Measurements from ENCODE around the gene RPL7L1. TPM values are rescaled to one million over a fixed set of nuclear protein-coding genes. Genes with fewer than 3 reads are reported as not detected.
"Not testable (repeated sequence)": the region's sequence is repeated elsewhere in the genome, so short reads cannot be mapped to it uniquely, and the experiment has no call there.

The RPL7L1 gene
- total RNA-seq, 2 experiments from 2014 or later, result 205 to 206 TPM

DNA sequence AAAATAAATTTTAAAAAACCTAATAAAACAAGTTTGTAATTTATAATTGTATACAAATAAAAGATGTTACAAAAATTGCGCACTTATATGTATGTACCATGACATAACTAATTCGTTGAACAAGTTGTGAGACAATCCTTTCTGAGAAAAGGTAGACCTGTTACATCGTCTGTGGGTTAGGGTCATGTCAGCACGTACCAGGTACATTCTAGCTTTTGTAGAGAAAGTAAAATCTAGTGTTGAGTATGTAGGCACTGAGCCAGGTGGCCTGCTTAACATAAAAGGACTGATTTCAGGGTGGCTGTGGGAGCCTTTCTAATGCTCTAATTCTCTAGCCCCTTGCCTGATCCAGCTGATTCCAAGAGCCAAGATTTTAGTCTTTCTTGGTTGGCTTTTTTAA is 10.4 kb downstream of the RPL7L1 start:
- ChIA-PET CTCF (interaction anchor here (2.2 kb wide), 1 partner anchor 10 kb away, joined by 13 read pairs; the partner anchor contains the start of gene RPL7L1), POLR2A (interaction anchor here (0.5 to 1.8 kb wide), 4 partner anchors 9 to 144 kb away, joined by 3 to 7 read pairs (median 4); partner anchors contain the start of gene TBCC)

DNA sequence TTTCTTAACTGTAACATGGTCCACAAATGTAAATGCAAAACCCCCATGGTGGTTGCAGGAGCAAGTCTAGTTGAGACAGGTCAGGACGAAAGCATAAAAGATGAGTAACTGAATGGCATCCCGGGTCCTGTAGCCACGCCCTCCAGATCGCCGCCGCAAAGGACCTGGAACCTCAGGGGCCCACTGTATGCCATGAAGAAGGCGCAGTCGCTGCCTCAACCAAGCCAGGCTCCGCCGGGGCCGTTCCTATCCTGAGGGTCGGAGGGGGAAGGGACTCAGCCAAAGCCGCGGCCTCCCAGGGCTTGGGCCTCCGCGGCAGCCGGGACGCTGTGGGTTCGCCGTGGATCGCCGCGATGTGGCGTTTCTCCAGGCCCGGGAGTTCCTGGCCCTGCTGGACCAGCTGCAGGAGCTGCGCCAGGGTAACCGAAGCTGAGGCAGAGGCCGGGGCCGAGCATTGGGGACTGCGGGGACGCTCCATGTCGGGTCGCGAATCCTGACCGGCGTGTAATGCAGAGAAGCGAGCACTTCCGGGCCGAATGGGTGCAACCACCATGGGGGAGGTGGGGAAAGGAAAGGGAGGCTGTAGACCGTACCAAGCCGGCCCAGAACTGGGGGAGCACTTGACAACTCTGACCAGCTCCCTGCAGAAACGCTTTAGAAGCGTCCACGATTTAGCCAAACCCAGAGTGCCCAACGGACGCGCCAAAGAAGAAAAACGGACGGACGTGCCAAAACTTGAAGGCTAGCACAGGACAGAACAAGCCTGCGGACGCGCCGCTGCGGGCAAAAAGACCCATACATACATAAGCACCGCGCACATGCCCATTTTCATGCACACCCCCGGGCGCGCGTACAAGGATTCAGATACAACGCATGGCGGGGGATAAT is 11.1 kb downstream of the RPL7L1 start:
- ChIA-PET CTCF (interaction anchor here (1.0 to 2.2 kb wide), 2 partner anchors 10 to 101 kb away, joined by 3 to 13 read pairs; partner anchors contain the start of gene RPL7L1), POLR2A (interaction anchor here (0.6 to 1.8 kb wide), 8 partner anchors 9 to 327 kb away, joined by 3 to 7 read pairs (median 3); partner anchors contain the start of genes CNPY3, PPP2R5D, RPL7L1 and TBCC)

DNA sequence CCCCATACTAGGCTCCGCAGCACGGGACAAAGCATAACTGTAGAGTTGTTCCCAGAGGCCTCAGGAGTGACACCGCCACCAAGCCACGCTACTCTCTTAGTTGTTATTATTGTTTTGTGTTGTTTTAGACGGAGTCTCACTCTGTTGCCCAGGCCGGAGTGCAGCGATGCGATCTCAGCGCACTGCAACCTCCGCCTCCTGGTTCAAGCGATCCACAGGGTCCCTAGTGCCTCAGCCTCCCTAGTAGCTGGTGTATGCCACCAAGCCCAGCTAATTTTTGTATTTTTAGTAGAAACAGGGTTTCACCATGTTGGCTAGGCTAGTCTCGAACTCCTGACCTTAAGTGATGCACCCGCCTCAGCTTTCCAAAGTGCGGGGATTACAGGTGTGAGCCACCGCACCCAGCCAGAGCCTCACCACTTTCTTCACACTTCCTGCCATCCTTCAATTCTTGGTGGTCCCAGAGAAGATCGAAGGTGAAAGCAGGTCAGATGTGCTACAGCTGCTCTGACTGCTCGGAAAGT is 11.8 kb downstream of the RPL7L1 start:
- CTCF ChIA-PET, result interaction anchor here (1.0 kb wide), 1 partner anchor 100 kb away, joined by 3 read pairs; no protein-coding TSS in a partner anchor

DNA sequence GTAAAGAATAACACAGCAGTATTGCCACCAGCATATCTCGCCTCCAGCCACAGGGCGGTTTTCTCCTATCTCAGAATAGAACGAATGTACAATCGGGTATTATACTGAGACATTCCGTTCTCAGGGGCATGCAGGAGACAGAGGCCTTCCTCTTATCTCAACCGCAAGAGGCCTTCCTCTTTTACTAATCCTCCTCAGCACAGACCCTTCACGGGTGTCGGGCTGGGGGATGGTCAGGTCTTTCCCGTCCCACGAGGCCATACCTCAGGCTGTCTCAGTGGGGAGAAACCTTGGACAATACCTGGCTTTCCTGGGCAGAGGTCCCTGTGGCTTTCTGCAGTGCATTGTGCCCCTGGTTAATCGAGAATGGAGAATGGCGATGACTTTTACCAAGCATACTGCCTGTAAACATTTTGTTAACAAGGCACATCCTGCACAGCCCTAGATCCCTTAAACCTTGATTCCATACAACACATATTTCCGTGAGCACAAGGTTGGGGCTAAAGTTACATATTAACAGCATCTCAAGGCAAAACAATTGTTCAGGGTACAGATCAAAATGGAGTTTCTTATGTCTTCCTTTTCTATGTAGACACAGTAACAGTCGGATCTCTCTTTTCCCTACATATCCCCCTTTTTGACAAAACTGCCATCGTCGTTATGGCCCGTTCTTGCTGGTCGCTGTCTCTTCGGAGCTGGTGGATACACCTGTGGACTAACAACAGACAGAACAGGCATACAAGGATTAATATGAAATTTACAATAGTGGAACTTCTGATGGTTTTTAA is 14.8 kb downstream of the RPL7L1 start:
- CTCF ChIA-PET, POLR2A ChIA-PET: not testable (repeated sequence)

More for the DNA sequence above, 11.8 kb downstream of the RPL7L1 start:
- POLR2A ChIA-PET, result interaction anchor here (0.8 to 1.8 kb wide), 7 partner anchors 9 to 328 kb away, joined by 3 to 7 read pairs (median 3); partner anchors contain the start of genes CNPY3, PPP2R5D, RPL7L1 and TBCC

DNA sequence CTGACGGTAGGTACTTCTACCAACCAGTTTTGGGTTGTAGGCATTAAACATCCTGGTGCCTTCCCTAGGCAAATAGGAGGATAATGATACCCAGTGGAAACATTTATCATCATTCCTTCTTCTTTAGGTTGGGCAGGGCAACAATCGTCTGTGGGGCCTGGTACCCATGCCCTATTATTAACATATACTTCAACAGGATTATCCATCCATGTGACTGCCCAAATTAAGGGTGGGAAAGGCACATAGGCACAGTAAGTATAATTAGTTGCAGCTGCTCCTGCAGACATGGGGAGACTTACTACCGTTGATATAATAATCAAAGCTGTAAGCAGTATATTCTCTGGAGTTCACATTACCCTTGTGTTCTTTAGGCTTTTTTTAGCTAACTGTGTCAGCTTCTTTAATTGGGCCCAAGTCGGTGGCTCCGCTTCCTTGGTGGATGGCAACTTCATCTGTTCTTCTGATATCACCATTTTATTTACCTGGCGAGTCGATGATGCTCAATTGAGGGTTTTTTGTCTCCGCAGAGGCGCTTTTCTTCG is 16.8 kb downstream of the RPL7L1 start:
- CTCF ChIA-PET, result no interaction called here
- POLR2A ChIA-PET, result no interaction called here

DNA sequence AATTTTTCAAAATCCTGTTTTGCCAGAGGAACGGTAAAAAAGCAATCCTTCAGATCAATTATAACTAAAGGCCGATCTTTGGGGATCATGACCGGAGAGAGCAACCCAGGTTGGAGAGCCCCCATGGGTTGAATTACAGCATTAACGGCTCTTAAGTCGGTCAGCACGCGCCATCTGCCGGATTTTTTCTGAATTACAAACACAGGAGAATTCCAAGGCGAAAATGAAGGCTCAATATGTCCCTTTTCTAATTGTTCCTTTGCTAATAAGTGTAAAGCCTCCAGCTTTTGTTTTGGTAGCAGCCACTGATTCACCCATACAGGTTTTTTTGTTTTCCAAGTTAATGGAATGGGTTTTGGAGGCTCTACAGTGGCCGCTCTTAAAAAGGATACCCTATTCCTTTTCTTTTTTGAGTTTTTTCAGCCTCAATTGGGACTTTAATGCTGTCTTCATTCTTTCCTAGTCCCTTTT is 19.5 kb downstream of the RPL7L1 start:
- CTCF ChIA-PET, result interaction anchor here (0.7 to 1.4 kb wide), 2 partner anchors 10 to 245 kb away, joined by 3 to 4 read pairs; no protein-coding TSS in a partner anchor
- POLR2A ChIA-PET, result no interaction called here

DNA sequence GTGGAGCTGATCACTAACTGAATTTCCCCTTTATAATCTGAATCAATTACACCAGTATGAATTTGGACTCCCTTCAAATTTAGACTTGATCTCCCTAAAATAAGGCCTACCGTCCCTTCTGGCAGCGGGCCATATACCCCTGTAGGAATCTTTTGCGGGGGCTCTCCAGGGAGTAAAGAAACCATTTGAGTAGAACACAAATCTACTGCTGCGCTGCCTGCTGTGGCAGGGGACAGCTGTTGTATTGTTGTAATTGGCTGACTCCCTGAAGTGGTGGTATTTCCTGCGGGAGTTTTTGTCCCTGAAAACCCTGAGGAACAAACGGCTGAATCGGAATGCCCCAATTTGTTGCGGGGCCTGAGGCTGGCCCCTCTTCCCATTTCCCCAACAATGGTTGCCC is 20.5 kb downstream of the RPL7L1 start:
- CTCF ChIA-PET, result interaction anchor here (0.6 to 2.0 kb wide), 4 partner anchors 18 to 610 kb away, joined by 3 to 13 read pairs (median 5); partner anchors contain the start of gene LRRC73
- POLR2A ChIA-PET, result no interaction called here

DNA sequence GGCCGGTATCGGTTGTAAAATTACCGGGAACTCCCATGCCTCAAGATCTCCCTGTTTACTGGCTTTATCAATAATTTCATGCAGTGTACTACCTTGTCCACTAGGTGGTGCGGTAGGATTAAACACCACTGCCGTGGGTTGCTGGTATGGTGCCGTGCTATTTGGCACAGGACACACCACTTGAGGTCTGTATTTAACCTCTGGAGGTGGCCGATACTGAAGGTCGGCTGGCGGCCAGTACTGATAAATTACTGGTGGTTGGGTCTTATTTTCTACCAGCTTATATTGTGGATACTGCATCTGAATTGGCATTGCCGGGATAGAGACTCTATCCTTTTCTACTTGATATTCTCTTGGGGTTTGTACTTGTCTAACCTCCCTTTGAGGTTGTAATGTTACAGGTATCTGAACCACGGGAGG is 22.1 kb downstream of the RPL7L1 start:
- POLR2A ChIA-PET, result no interaction called here
- CTCF ChIA-PET, result interaction anchor here (0.5 to 2.0 kb wide), 15 partner anchors 15 to 247 kb away, joined by 3 to 13 read pairs (median 3); partner anchors contain the start of genes MRPL2, PTCRA and RRP36

DNA sequence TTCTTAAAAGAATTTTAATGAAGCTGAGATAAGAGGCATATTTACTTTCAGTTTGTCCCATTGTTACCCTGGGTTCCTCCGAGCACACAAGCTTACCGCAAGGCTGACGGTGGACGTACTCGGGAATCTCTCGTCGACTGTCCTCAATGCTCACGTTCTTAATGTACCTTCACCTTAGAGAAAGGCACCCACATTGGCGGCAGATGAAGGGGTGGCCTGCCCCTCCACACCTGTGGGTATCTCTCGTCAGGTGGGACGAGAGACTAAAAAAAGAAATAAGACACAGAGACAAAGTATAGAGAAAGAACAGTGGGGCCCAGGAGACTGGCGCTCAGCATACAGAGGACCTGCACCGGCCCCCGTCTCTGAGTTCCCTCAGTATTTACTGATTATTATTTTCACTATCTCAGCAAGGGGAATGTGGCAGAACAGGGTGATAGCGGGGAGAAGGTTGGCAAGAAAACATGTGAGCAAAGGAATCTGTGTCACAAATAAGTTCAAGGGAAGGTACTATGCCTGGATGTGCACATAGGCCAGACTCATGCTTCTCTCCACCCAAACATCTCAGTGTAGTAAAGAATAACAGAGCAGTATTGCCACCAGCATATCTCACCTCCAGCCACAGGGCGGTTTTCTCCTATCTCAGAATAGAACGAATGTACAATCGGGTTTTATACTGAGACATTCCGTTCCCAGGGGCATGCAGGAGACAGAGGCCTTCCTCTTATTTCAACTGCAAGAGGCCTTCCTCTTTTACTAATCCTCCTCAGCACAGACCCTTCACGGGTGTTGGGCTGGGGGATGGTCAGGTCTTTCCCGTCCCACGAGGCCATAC is 23.2 kb downstream of the RPL7L1 start:
- POLR2A ChIA-PET, result not testable (repeated sequence)
- CTCF ChIA-PET, result interaction anchor here (1.1 kb wide), 1 partner anchor 241 kb away, joined by 8 read pairs; no protein-coding TSS in a partner anchor

DNA sequence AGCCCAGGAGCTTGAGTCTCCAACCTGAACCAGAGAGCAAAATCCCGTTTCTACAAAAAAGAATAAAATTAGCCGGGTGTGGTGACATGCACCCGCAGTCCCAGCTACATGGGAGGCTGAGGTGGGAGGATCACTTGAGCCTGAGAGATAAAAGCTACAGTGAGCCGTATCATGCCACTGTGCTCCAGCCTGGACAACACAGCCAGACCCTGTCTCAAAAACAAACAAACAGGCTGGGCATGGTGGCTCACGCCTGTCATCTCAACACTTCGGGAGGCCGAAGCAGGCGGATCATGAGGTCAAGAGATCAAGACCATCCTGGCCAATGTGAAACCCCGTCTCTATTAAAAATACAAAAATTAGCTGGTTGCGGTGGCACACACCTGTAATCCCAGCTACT is 25.1 kb downstream of the RPL7L1 start:
- POLR2A ChIA-PET, result interaction anchor here (0.5 kb wide), 1 partner anchor 100 kb away, joined by 4 read pairs; no protein-coding TSS in a partner anchor
- CTCF ChIA-PET, result interaction anchor here (0.7 to 1.5 kb wide), 2 partner anchors 239 to 256 kb away, joined by 4 to 5 read pairs; no protein-coding TSS in a partner anchor

DNA sequence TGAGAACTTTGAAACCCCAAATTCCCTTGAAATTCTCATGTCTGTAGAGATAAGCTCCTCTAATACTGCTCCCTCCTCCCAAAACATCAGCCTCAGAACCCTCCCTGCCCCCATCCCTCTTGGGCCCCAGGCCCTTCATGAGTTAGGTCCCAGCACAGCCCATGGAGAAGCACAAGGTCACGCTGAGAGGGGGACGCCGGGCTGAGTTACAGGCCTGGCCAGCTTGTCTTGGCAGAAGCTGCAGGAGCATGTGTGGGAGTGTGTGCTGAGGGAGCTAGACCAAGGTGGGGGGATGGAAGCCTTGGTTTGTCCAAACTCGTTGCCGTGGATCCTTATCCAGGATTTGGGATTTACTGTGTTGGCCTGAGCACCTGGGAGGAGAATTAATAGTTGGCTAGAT is 27.9 kb downstream of the RPL7L1 start:
- ChIA-PET CTCF (interaction anchor here (1.5 kb wide), 1 partner anchor 15 kb away, joined by 4 read pairs; no protein-coding TSS in a partner anchor), POLR2A (no interaction called here)

DNA sequence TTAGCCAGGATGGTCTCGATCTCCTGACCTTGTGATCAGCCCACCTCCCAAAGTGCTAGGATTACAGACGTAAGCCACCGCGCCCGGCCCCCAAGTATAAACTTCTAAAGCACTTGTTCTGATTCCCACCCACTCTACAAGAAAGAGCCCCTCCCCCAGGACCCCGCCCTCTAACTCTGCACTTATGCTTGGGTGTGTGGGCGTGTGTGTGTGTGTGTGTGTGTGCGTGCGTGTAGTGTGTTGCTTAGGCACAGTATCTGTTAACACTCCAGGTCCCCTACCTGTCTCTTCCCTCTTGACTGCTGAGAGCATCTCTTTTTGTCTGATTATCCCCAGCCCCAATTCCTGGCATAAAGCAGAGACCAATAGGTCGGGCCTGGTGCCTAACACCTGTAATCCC is 30.4 kb downstream of the RPL7L1 start:
- ChIA-PET CTCF (interaction anchor here (0.7 to 1.8 kb wide), 2 partner anchors 234 to 617 kb away, joined by 6 to 7 read pairs; no protein-coding TSS in a partner anchor), POLR2A (no interaction called here)

DNA sequence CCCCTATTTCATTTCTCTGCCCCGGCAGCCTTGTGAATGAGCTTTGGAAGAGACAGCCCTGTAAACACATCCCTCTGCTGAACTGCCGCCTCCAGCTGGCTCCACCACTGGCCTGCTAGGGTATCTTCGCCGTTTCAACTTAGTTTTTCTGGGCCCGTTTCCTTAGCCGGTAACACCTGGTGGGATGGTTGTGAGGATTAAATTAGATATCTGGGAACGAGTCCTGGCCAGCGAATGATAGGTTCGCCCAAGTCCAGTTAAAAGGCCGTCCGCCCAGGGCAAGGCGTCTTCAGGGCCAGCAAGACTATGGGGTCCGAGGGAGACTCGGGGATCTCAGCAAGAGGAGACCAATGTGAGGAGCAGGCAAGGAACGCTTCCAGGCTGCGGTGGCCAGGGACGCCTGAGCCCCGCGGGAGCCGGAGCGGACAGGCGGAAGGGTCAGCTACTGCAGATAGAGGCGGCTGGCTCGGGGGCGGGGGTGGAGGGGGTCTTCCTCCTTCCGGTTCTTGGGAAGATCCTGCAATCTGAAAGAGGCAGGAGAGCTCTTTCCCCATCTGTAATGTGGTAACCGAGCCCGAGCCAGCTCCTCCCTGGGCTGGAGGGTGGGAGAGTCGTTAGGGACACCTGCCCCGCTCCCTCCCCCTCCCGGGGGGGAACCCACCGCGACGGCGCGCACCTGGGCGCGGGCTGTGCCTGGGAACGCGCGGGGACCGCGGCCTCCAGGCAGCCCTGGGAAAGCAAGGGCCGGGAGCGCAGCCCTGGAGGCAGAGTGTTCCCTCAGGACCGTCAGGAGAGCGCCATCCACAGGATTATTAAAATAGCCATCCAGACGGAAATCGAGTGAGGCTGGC is 32.0 kb downstream of the RPL7L1 start:
- ChIA-PET POLR2A (no interaction called here), CTCF (interaction anchor here (0.7 to 0.9 kb wide), 3 partner anchors 40 to 470 kb away, joined by 3 to 4 read pairs (median 3); no protein-coding TSS in a partner anchor)

DNA sequence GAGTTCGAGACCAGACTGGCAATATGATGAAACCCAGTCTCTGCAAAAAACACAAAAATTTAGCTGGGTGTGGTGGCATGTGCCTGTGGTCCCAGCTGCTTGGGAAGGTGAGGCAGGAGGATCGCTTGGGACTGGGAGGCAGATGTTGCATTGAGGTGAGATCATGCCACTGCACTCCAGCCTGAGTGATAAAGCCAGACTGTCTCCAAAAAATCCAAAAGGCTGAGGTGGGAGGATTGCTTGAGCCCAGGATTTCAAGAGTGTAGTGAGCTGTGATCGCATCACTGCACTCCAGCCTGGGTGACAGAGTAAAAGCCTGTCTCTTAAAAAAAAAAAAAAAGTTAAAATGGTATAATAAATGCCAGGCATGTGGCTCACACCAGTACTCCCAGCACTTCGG is 35.1 kb downstream of the RPL7L1 start:
- POLR2A ChIA-PET, result interaction anchor here (0.7 kb wide), 1 partner anchor 31 kb away, joined by 3 read pairs; no protein-coding TSS in a partner anchor

DNA sequence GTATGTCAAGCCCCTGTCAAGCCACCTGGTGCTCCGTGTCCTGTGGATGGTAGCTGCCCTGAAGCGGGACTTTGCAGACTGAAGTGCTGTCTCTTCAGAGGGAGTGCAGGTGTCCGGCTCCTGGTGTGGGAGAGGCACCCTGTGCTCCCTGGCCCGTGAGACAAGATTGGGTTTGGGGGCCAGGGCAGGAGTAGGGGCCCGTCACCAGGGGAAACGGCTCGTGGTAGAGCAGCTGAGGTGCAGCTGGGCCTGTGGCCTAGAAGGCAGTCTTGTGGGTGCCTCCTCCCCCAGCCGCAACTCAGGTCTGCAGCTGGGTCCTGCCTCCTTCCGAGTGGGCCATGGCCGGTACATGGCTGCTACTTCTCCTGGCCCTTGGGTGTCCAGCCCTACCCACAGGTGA is 36.3 kb downstream of the RPL7L1 start, which contains the start of gene PTCRA:
TSS of gene PTCRA (plus strand) at position 322 of the 400 bp plus-strand sequence. CDS start at position 339, 17 bp downstream.
- ChIA-PET POLR2A (interaction anchor here (0.6 kb wide), 1 partner anchor 228 kb away, joined by 3 read pairs; no protein-coding TSS in a partner anchor), CTCF (interaction anchor here (0.5 to 0.8 kb wide), 2 partner anchors 14 to 225 kb away, joined by 3 read pairs; no protein-coding TSS in a partner anchor)

More for the DNA sequence above, 35.1 kb downstream of the RPL7L1 start:
- CTCF ChIA-PET, result interaction anchor here (1.0 to 1.4 kb wide), 2 partner anchors 9 to 70 kb away, joined by 3 read pairs; partner anchors contain the start of gene PPP2R5D

DNA sequence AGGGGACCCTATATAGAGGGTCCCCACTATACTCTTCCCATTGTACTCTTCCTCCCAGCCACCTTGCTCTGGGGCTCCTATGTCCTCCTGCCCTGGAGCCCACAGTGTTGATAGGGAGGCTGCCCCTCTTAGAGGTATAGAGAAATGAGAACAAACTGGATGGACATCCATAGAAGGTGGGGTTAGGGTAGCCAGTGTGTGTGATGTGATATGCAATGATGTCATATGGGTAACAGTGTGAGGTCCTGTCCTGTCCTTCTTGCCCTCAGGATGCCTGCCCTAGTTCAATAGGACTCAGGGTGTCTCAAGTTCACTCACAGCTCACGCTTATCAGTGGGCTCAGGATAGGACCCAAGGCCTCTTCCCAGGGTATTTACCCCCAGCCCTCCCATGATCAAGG is 36.9 kb downstream of the RPL7L1 start:
- POLR2A ChIA-PET, result interaction anchor here (0.6 kb wide), 1 partner anchor 229 kb away, joined by 3 read pairs; no protein-coding TSS in a partner anchor

More for the DNA sequence above, 36.9 kb downstream of the RPL7L1 start:
- CTCF ChIA-PET, result interaction anchor here (0.5 to 1.0 kb wide), 3 partner anchors 15 to 227 kb away, joined by 3 read pairs; no protein-coding TSS in a partner anchor

Measured in activated CD8-positive, alpha-beta memory T cell treated with anti-CD3 and anti-CD28 coated beads for 36 hours (primary cell).